ENCODE data around the gene EMID1. TPM values are rescaled to one million over a fixed set of nuclear protein-coding genes. Genes with fewer than 3 reads are reported as not detected.

Gene EMID1
- total RNA-seq, 1 experiment from 2014 or later = 9.6 TPM

DNA sequence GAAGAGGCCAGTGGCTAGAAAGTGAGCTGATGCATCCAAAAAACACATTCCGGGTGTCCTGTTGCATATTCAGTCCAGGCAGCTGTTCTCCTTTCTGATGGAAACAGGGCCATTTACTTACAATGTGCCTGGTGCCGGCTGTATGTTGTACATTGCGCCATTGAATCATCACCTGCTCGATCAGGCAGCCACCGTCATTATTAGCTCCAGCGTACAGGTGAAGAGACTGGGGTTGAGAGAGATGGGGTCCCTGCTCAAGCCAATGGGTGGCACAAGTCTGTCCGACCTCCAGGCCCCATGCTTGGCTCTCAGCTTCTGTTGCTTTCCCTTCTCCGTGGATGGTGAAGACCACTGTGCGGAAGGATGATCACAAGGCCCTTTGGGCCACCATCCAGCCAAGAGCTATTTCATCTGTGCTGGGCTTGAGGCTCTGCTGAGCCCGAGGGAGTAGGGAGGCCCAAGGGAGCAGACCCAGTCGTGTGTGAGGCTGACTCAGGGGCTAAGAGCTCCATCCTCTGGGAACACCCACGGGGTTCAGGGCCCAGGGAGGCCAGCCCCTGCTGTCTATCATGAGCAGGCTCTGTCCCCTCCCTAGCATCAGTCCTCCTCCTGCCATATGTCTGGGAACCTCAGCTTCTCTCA is 20.7 kb upstream of the EMID1 start:
- Histone ChIP-seq H3K27ac (ENCODE audit: low read depth, low read length) (no peak overlapping the region), H4K20me1 (ENCODE audit: insufficient read depth) (no peaks in the 10 kb centered on the region), H3K4me1 (ENCODE audit: control insufficient read depth in 1 of 2, insufficient read depth in 2 of 2, low read length in 2 of 2) (no peaks in the 10 kb centered on the region), H2AFZ (ENCODE audit: low read depth, low read length, poor library complexity, severe bottlenecking) (no peak overlapping the region), H3K4me3 (replicated peaks in 1 of 2; ENCODE audit: low read depth in 1 of 2, low read length in 2 of 2) (no peak overlapping the region), H3K79me2 (ENCODE audit: insufficient read depth, low read length) (no peaks in the 10 kb centered on the region), H3K9me3 (ENCODE audit: control insufficient read depth in 1 of 2, insufficient read depth in 1 of 2, low read depth in 1 of 2, low read length in 2 of 2) (no peaks in the 10 kb centered on the region), H3K9ac (ENCODE audit: low read length) (no peak overlapping the region), H3K4me2 (ENCODE audit: low read length) (no peak overlapping the region), H3K9me2 (ENCODE audit: insufficient read depth) (no peaks in the 10 kb centered on the region), H3K27me3 (ENCODE audit: insufficient read depth, low read length) (no peaks in the 10 kb centered on the region), H3K36me3 (ENCODE audit: control insufficient read depth in 1 of 2, insufficient read depth in 2 of 2, low read length in 2 of 2) (no peaks in the 10 kb centered on the region)
- POLR2A ChIA-PET = no interaction called here
- BruUV-seq (replicated peaks) = no TSS peak
- intact Hi-C loops (cut with micrococcal nuclease) = no loop called here
- CTCF ChIA-PET = no interaction called here
- TF ChIP-seq, protein P1, sequence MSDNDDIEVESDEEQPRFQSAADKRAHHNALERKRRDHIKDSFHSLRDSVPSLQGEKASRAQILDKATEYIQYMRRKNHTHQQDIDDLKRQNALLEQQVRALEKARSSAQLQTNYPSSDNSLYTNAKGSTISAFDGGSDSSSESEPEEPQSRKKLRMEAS (IDR thresholded peaks at IDR 0.05) = no peak
- TF ChIP-seq SIN3A (IDR thresholded peaks at IDR 0.05; ENCODE audit: low read depth) (no peak), CBX3 (IDR thresholded peaks at IDR 0.05; ENCODE audit: low read depth) (no peak), RAD21 (IDR thresholded peaks at IDR 0.05; ENCODE audit: low read depth) (no peak), ZFX (IDR thresholded peaks at IDR 0.05) (no peak), EGR1 (IDR thresholded peaks at IDR 0.05; ENCODE audit: low read depth) (no peak), SP1 (IDR thresholded peaks at IDR 0.05; ENCODE audit: low read depth) (no peak)
- RAD21 ChIA-PET (ENCODE audit: low non-redundant PET in 1 of 2, low total read pairs in 2 of 2, uncharacterized antibody in 2 of 2, unreplicated experiment in 2 of 2) = no interaction called here
- DNase-seq (ENCODE audit: low read depth, low spot score) (no peak), ATAC-seq (no peak)

DNA sequence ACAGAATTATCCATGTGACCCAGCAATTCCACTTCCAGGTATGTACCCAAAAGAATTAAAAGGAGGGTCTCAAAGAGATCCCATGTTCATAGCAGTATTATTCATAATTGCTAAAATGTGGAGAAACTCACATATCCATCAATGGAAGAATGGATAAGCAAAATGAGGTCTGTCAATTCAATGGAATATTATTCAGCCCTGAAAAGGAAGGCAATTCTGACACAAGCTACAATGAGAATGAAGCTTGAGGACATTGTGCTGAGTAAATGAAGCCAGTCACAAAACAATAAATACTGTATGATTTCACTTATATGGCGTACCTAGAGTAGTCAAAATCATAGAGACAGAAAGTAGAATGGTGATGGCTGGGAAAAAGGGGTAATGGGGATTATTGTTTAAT is 19.4 kb upstream of the EMID1 start:
- H3K9ac ChIP-seq (ENCODE audit: low read length) = no peak overlapping the region
- no peaks in the 10 kb centered on the region for H3K79me2 ChIP-seq (ENCODE audit: insufficient read depth, low read length)
- no peaks in the 10 kb centered on the region for H3K36me3 ChIP-seq (ENCODE audit: control insufficient read depth in 1 of 2, insufficient read depth in 2 of 2, low read length in 2 of 2)
- DNase-seq (ENCODE audit: low read depth, low spot score) = no peak
- H3K9me2 ChIP-seq (ENCODE audit: insufficient read depth) = no peaks in the 10 kb centered on the region
- no peaks in the 10 kb centered on the region for H3K27me3 ChIP-seq (ENCODE audit: insufficient read depth, low read length)
- ChIA-PET RAD21 (ENCODE audit: low non-redundant PET in 1 of 2, low total read pairs in 2 of 2, uncharacterized antibody in 2 of 2, unreplicated experiment in 2 of 2) (no interaction called here), CTCF (no interaction called here), POLR2A (no interaction called here)
- no peaks in the 10 kb centered on the region for H4K20me1 ChIP-seq (ENCODE audit: insufficient read depth)
- no peak overlapping the region for H3K27ac ChIP-seq (ENCODE audit: low read depth, low read length)
- ATAC-seq = no peak
- H3K4me2 ChIP-seq (ENCODE audit: low read length) = no peak overlapping the region
- no peak overlapping the region for H3K4me3 ChIP-seq (replicated peaks in 1 of 2; ENCODE audit: low read depth in 1 of 2, low read length in 2 of 2)
- no peaks in the 10 kb centered on the region for H3K4me1 ChIP-seq (ENCODE audit: control insufficient read depth in 1 of 2, insufficient read depth in 2 of 2, low read length in 2 of 2)
- no peaks in the 10 kb centered on the region for H3K9me3 ChIP-seq (ENCODE audit: control insufficient read depth in 1 of 2, insufficient read depth in 1 of 2, low read depth in 1 of 2, low read length in 2 of 2)
- no TSS peak for BruUV-seq (replicated peaks)
- H2AFZ ChIP-seq (ENCODE audit: low read depth, low read length, poor library complexity, severe bottlenecking) = no peak overlapping the region
- intact Hi-C loops (cut with micrococcal nuclease) = no loop called here
- TF ChIP-seq CBX3 (IDR thresholded peaks at IDR 0.05; ENCODE audit: low read depth) (no peak), RAD21 (IDR thresholded peaks at IDR 0.05; ENCODE audit: low read depth) (no peak), FOSL1 (IDR thresholded peaks at IDR 0.05; ENCODE audit: low read depth) (no peak), POLR2AphosphoS5 (IDR thresholded peaks at IDR 0.05; ENCODE audit: low read depth, low read length) (no peak), TCF7L2 (IDR thresholded peaks at IDR 0.05; ENCODE audit: borderline replicate concordance, extremely low read depth, insufficient read depth, insufficient read length) (no peak), ELF1 (IDR thresholded peaks at IDR 0.05; ENCODE audit: borderline replicate concordance, low read depth) (no peak), YY1 (IDR thresholded peaks at IDR 0.05; ENCODE audit: extremely low read depth, insufficient replicate concordance, low read depth, low read length) (no peak), CEBPB (IDR thresholded peaks at IDR 0.05; ENCODE audit: low read depth) (no peak), POLR2A (IDR thresholded peaks at IDR 0.05; ENCODE audit: borderline replicate concordance, extremely low read depth, insufficient read depth, insufficient read length) (no peak), SIN3A (IDR thresholded peaks at IDR 0.05; ENCODE audit: low read depth) (no peak), ZFX (IDR thresholded peaks at IDR 0.05) (no peak), JUND (IDR thresholded peaks at IDR 0.05) (no peak)
- TF ChIP-seq, protein P1 (IDR thresholded peaks at IDR 0.05) = no peak
- TF ChIP-seq, protein P2, sequence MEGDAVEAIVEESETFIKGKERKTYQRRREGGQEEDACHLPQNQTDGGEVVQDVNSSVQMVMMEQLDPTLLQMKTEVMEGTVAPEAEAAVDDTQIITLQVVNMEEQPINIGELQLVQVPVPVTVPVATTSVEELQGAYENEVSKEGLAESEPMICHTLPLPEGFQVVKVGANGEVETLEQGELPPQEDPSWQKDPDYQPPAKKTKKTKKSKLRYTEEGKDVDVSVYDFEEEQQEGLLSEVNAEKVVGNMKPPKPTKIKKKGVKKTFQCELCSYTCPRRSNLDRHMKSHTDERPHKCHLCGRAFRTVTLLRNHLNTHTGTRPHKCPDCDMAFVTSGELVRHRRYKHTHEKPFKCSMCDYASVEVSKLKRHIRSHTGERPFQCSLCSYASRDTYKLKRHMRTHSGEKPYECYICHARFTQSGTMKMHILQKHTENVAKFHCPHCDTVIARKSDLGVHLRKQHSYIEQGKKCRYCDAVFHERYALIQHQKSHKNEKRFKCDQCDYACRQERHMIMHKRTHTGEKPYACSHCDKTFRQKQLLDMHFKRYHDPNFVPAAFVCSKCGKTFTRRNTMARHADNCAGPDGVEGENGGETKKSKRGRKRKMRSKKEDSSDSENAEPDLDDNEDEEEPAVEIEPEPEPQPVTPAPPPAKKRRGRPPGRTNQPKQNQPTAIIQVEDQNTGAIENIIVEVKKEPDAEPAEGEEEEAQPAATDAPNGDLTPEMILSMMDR (IDR thresholded peaks at IDR 0.05 in 2 of 3, conservative IDR thresholded peaks at IDR 0.05 in 1 of 3; ENCODE audit: borderline replicate concordance in 1 of 3, insufficient read depth in 1 of 3, low read depth in 2 of 3, low read length in 2 of 3) = no peak
- TF ChIP-seq, protein P3, sequence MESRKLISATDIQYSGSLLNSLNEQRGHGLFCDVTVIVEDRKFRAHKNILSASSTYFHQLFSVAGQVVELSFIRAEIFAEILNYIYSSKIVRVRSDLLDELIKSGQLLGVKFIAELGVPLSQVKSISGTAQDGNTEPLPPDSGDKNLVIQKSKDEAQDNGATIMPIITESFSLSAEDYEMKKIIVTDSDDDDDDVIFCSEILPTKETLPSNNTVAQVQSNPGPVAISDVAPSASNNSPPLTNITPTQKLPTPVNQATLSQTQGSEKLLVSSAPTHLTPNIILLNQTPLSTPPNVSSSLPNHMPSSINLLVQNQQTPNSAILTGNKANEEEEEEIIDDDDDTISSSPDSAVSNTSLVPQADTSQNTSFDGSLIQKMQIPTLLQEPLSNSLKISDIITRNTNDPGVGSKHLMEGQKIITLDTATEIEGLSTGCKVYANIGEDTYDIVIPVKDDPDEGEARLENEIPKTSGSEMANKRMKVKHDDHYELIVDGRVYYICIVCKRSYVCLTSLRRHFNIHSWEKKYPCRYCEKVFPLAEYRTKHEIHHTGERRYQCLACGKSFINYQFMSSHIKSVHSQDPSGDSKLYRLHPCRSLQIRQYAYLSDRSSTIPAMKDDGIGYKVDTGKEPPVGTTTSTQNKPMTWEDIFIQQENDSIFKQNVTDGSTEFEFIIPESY (IDR thresholded peaks at IDR 0.05; ENCODE audit: extremely low read depth, insufficient replicate concordance, low read length) = no peak
